Loucy (cell line): ENCODE data around the gene MAN1C1.

Source experiments
- H2AFZ ChIP-seq: fragments of 200-600 bp; sonication (generic); 2 replicates; pipeline ENCODE4 v1.6.0; 2016; ENCODE audit warnings: antibody characterized with exemption, mild to moderate bottlenecking, low read length, moderate library complexity
- H3F3A ChIP-seq: fragments of 200-600 bp; 2 replicates; pipeline ENCODE4 v1.6.0; 2016; ENCODE audit warnings: antibody characterized with exemption, low read depth, mild to moderate bottlenecking
- H3K27me3 ChIP-seq: fragments of 200-600 bp; sonication (generic); 2 replicates; pipeline ENCODE4 v1.6.1; 2014; ENCODE audit warnings: low read length, mild to moderate bottlenecking; ENCODE audit not compliant: insufficient read depth, poor library complexity, severe bottlenecking
- H3K36me3 ChIP-seq: fragments of 200-600 bp; sonication (generic); 2 replicates; pipeline ENCODE4 v1.6.1; 2016; ENCODE audit warnings: low read length; ENCODE audit not compliant: insufficient read depth
- H3K4me1 ChIP-seq: fragments of 200-600 bp; sonication (generic); 2 replicates; pipeline ENCODE4 v1.5.1; 2014; ENCODE audit warnings: low read length, mild to moderate bottlenecking; ENCODE audit not compliant: insufficient read depth, poor library complexity, severe bottlenecking
- H3K4me2 ChIP-seq: fragments of 200-600 bp; sonication (generic); 2 replicates; pipeline ENCODE4 v1.6.0; 2014; ENCODE audit warnings: antibody characterized with exemption, low read length, low read depth, mild to moderate bottlenecking; ENCODE audit not compliant: poor library complexity, severe bottlenecking
- H3K4me3 ChIP-seq: fragments of 200-600 bp; sonication (generic); 2 replicates; pipeline ENCODE4 v1.5.1; 2014; ENCODE audit warnings: low read length, mild to moderate bottlenecking, mixed read lengths; ENCODE audit not compliant: poor library complexity, severe bottlenecking
- H3K79me2 ChIP-seq: fragments of 200-600 bp; sonication (generic); 2 replicates; pipeline ENCODE4 v1.6.1; 2014; ENCODE audit warnings: low read length; ENCODE audit not compliant: insufficient read depth
- H3K9ac ChIP-seq: fragments of 200-600 bp; sonication (generic); 2 replicates; pipeline ENCODE4 v1.6.0; 2014; ENCODE audit warnings: mild to moderate bottlenecking, low read depth, low read length, moderate library complexity; ENCODE audit not compliant: poor library complexity, severe bottlenecking
- H3K9me2 ChIP-seq: fragments of 200-600 bp; sonication (generic); replicated peaks from 2 replicates; pipeline ENCODE4 v1.6.1; 2016; ENCODE audit warnings: low read depth, low read length, mixed read lengths
- H3K9me3 ChIP-seq: fragments of 200-600 bp; sonication (generic); 2 replicates; pipeline ENCODE4 v1.6.1; 2014; ENCODE audit warnings: mild to moderate bottlenecking, antibody characterized with exemption, low read length, low read depth; ENCODE audit not compliant: insufficient read depth
- H4K20me1 ChIP-seq: fragments of 200-600 bp; sonication (generic); 2 replicates; pipeline ENCODE4 v1.6.0; 2014; ENCODE audit warnings: antibody characterized with exemption, low read length, mild to moderate bottlenecking; ENCODE audit not compliant: insufficient read depth, poor library complexity, severe bottlenecking
- CTCF ChIP-seq: fragments of 200-600 bp; sonication (generic); conservative IDR thresholded peaks from 2 replicates; pipeline ENCODE4 v1.5.1; 2014; ENCODE audit warnings: mild to moderate bottlenecking, antibody characterized with exemption, low read length
- EZH2phosphoT487 ChIP-seq: fragments of 200-600 bp; IDR thresholded peaks from 2 replicates; pipeline ENCODE4 v1.6.1; 2018; ENCODE audit warnings: antibody characterized with exemption, mild to moderate bottlenecking, moderate library complexity, borderline replicate concordance

MAN1C1 gene

DNA sequence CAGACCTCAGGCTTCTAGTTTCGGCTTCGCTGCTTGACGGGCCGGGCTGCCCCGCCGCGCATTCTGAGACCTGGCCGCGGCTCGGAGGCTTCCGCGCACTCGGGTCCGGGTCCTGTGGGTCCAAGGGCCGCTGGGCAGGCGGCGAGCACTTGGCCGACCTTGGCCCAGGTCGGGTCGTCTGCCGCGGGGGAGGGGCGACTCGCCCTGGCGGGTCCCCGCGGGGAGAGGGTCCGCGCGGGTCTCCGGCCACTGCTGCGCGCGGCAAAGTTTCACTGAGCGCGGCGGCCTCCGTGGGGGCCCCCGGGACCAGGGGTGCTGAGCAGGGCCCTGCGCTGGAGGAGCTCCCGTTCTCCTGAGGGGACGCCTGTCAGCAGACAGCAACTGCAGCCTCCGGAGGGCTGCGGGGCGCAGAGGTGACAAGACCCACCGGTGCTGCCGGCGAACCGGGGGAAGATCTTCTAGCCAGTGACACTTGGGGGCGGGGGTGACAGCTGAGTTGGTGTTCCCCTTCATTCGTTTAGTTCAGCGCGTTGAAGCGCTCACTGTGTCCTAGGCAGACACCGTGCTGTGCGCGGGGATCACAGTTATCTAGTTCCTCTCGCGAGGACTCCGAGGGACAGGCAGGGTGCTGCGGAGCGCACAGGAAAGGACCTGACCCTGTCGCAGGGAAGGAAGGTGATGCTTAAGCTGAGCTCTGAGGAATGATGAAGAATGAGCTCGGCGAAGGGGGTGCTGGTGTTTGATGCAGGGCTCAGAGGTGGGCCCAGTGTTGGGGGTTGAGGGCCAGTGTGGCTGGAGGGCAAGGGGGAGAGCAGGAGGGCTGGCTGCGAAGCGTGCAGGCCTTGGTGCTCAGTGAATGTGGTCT is 203.9 kb downstream of the MAN1C1 start:
- Histone ChIP-seq H3K4me3 (peak overlapping the region; percentile 99), H3K4me1 (peaks cover 27% of the 10 kb centered on the region), H3K27me3 (no peaks in the 10 kb centered on the region), H3K79me2 (peaks cover 29% of the 10 kb centered on the region; the same call in 1 of the 2 replicates), H3K9me3 (no peaks in the 10 kb centered on the region), H3F3A (no peaks in the 10 kb centered on the region), H2AFZ (peak overlapping the region; percentile 95), H3K9ac (peak overlapping the region; percentile 86), H4K20me1 (peaks cover 19% of the 10 kb centered on the region), H3K36me3 (no peaks in the 10 kb centered on the region), H3K9me2 (no peaks in the 10 kb centered on the region), H3K4me2 (peak overlapping the region; percentile 92)
- no peak for TF ChIP-seq CTCF
- TF ChIP-seq EZH2phosphoT487: no peak

DNA sequence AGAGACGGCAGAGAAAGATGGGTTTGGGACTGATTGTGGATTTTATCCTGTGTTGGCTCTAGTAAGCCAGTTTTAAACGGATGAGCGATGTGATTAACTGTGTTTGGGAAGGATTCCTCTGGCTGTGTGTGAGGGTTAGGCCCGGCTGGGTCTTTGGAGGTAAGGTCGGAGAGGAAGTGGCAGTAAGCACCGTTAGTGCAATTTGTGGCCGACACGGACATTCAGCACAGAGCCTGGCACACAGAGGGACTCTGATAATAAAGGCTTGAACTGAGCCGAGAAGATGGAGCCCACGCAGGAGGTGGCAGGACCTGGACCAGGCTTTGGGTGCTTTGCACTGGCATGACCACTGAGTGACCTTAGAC is 204.5 kb downstream of the MAN1C1 start:
- Histone ChIP-seq H3K9ac (peak overlapping the region; percentile 86), H3K9me2 (no peaks in the 10 kb centered on the region), H3K4me2 (peak overlapping the region; percentile 92), H3K36me3 (no peaks in the 10 kb centered on the region; the same call in 1 of the 2 replicates), H4K20me1 (peaks cover 19% of the 10 kb centered on the region), H2AFZ (0 out of 2 replicates have a peak overlapping the region, but pooled peaks have one; percentile 95), H3K4me1 (peaks cover 27% of the 10 kb centered on the region), H3F3A (no peaks in the 10 kb centered on the region), H3K79me2 (peaks cover 29% of the 10 kb centered on the region; the same call in 1 of the 2 replicates), H3K4me3 (peak overlapping the region; percentile 99), H3K9me3 (no peaks in the 10 kb centered on the region), H3K27me3 (no peaks in the 10 kb centered on the region)
- TF ChIP-seq EZH2phosphoT487 (no peak), CTCF (no peak)

DNA sequence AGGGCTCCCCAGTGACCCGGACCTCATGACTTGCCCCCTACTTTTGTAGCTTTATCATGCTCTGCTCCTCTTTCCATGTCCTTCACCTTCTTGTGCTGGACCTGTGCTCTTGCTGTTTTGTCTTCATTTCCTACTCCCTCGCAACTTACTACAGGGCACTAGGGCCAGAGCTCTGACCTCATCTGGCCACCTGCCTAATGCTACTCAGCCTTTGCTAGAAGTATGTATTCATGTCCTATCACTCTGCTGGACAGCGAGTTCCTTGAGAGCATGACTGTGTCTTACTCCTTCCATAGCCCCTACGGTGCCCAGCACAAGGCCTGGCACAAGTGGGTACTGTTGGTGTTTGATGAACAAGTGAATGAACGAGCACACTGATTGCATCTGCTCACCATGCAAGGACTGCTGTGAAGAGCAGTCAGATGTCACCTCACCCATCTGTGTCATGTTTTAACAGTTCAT is 205.1 kb downstream of the MAN1C1 start:
- peak overlapping the region; percentile 99 for H3K4me3 ChIP-seq
- no peaks in the 10 kb centered on the region for H3K9me3 ChIP-seq
- H3K9ac ChIP-seq: peak overlapping the region; percentile 86
- peaks cover 29% of the 10 kb centered on the region; the same call in 1 of the 2 replicates for H3K79me2 ChIP-seq
- H4K20me1 ChIP-seq: peaks cover 19% of the 10 kb centered on the region
- no peaks in the 10 kb centered on the region for H3K9me2 ChIP-seq
- peaks cover 27% of the 10 kb centered on the region for H3K4me1 ChIP-seq
- peaks cover under 1% of the 10 kb centered on the region; the same call in 1 of the 2 replicates for H3K36me3 ChIP-seq
- no peaks in the 10 kb centered on the region for H3K27me3 ChIP-seq
- H2AFZ ChIP-seq: no peak overlapping the region
- no peaks in the 10 kb centered on the region for H3F3A ChIP-seq
- TF ChIP-seq CTCF: no peak
- TF ChIP-seq EZH2phosphoT487: no peak
- H3K4me2 ChIP-seq: peak overlapping the region; percentile 92
